PC-3 (cell line): ENCODE measurements around the gene ATP6V0E1. TPM values are rescaled to one million over a fixed set of nuclear protein-coding genes. Genes with fewer than 3 reads are reported as not detected.

Experiments
- ATAC-seq: fragments of 200-7000 bp; cut with Tn5 transposase; 2 replicates; pipeline ENCODE4 v1.9.1; 2020; ENCODE audit warnings: mild to moderate bottlenecking, moderate library complexity
- BruUV-seq: library from RNA; stranded (reverse); fragments of 400-500 nt; replicated peaks from 2 replicates; lab custom pipeline; 2021; lab: Mats Ljungman, UMichigan
- CTCF ChIA-PET: fragments of 300-600 bp; sonication (Branson Sonifier 250); formaldehyde crosslinking; loops from one replicate; lab custom pipeline; 2022; ENCODE audit warnings: antibody characterized with exemption; lab: Charles Lee
- POLR2A ChIA-PET: fragments of 300-600 bp; sonication (Branson Sonifier 250); formaldehyde crosslinking; loops from one replicate; lab custom pipeline; 2022; ENCODE audit warnings: antibody characterized with exemption; ENCODE audit not compliant: unreplicated experiment; lab: Charles Lee
- DNase-seq: peaks from one replicate; pipeline ENCODE4 v3.0.0-alpha.2; 2015
- H2AFZ ChIP-seq: fragments of 300-600 bp; sonication (generic); 2 replicates; pipeline ENCODE4 v1.6.0; 2016; ENCODE audit warnings: antibody characterized with exemption, low read length
- H3F3A ChIP-seq: fragments of 300-600 bp; sonication (generic); one replicate; pipeline ENCODE4 v1.6.0; 2017; ENCODE audit warnings: antibody characterized with exemption, low read length, control low read depth, mild to moderate bottlenecking; ENCODE audit not compliant: unreplicated experiment
- H3K27ac ChIP-seq: fragments of 300-600 bp; sonication (generic); 2 replicates; pipeline ENCODE4 v1.5.1; 2016; ENCODE audit warnings: mild to moderate bottlenecking, low read length
- H3K27me3 ChIP-seq: fragments of 300-600 bp; sonication (generic); 2 replicates; pipeline ENCODE4 v1.6.1; 2016; ENCODE audit warnings: low read length, mixed read lengths
- H3K36me3 ChIP-seq: fragments of 300-600 bp; sonication (generic); 2 replicates; pipeline ENCODE4 v1.6.1; 2016; ENCODE audit warnings: low read depth, mixed run types, low read length, mixed read lengths
- H3K4me1 ChIP-seq: fragments of 300-600 bp; sonication (generic); 2 replicates; pipeline ENCODE4 v1.5.1; 2016; ENCODE audit warnings: low read length; ENCODE audit not compliant: insufficient read depth
- H3K4me2 ChIP-seq: fragments of 300-600 bp; sonication (generic); 2 replicates; pipeline ENCODE4 v1.6.0; 2016; ENCODE audit warnings: low read length
- H3K4me3 ChIP-seq: fragments of 300-600 bp; sonication (generic); 2 replicates; pipeline ENCODE4 v1.5.1; 2016; ENCODE audit warnings: mild to moderate bottlenecking, low read length, mixed read lengths
- H3K79me2 ChIP-seq: fragments of 300-600 bp; sonication (generic); 2 replicates; pipeline ENCODE4 v1.6.1; 2017; ENCODE audit warnings: low read length, mixed read lengths
- H3K9ac ChIP-seq: fragments of 300-600 bp; sonication (generic); 2 replicates; pipeline ENCODE4 v1.6.0; 2016; ENCODE audit warnings: mild to moderate bottlenecking, low read length
- H3K9me2 ChIP-seq: fragments of 300-600 bp; sonication (generic); replicated peaks from 2 replicates; pipeline ENCODE4 v1.6.1; 2016; ENCODE audit warnings: mixed run types, low read length, mixed read lengths
- H3K9me3 ChIP-seq: fragments of 300-600 bp; sonication (generic); 2 replicates; pipeline ENCODE4 v1.6.1; 2016; ENCODE audit warnings: low read length, mixed read lengths
- H4K20me1 ChIP-seq: fragments of 300-600 bp; sonication (generic); 2 replicates; pipeline ENCODE4 v1.6.1; 2016; ENCODE audit warnings: low read length, mixed read lengths
- EZH2 ChIP-seq: fragments of 300-600 bp; sonication (generic); IDR thresholded peaks from one replicate; pipeline ENCODE4 v1.6.1; 2017; ENCODE audit warnings: antibody characterized with exemption, mild to moderate bottlenecking, low read length; ENCODE audit not compliant: unreplicated experiment
- EZH2phosphoT487 ChIP-seq: fragments of 300-600 bp; sonication (generic); IDR thresholded peaks from 2 replicates; pipeline ENCODE4 v1.6.1; 2018; ENCODE audit warnings: mild to moderate bottlenecking, antibody characterized with exemption, low read length, borderline replicate concordance
- intact Hi-C: fragments of 100-400 bp; cut with micrococcal nuclease; formaldehyde crosslinking; loops from 2 replicates; pipeline ENCODE4 v1.9.0; 2023
- total RNA-seq: library from RNA; depleted of rRNA; stranded (reverse); fragments of >200 nt; gene quantifications from 2 replicates; pipeline ENCODE4 v1.2.3, GENCODE V29; 2014
- TF ChIP-seq, protein P1 (sequence below): fragments of 300-600 bp; sonication (generic); conservative IDR thresholded peaks from 2 replicates; pipeline ENCODE4 v1.5.1; 2017; ENCODE audit warnings: antibody characterized with exemption, low read depth, mild to moderate bottlenecking, low read length

Gene ATP6V0E1
- total RNA-seq, 1 experiment from 2014 or later = 154 TPM

DNA sequence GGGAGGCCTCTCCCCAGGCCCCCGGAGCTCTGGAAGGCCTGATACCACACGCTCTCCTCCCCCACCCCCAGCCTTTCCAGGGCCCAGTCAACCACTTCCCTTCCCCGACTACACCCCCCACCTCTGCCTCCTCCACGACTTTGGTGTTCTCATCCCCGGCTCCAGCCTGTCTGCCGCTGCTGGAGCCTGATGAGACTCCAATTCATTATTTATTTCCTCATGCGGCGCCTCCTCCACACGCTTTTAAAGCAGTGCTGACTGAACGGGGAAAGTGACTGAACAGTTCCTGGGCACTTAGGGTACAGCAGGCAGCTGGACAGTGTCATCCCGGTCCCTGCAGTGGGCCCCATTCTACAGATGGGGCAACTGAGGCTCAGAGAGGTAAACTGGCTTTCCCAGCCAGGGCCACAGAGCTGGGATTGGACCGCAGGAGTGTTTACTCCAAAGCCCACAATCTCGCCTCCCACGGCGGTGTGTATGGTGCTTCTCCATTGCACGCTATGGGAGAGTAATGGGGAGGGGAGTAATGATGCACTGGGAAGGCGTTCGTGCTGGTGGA is 40.2 kb upstream of the ATP6V0E1 start:
- H3K4me2 ChIP-seq = no peak overlapping the region
- no peak overlapping the region for H3K4me3 ChIP-seq
- no peaks in the 10 kb centered on the region for H3K9me3 ChIP-seq
- no peaks in the 10 kb centered on the region; the same call in none of the 2 replicates for H3K36me3 ChIP-seq
- no peaks in the 10 kb centered on the region for H3K9me2 ChIP-seq
- ChIA-PET CTCF (no interaction called here), POLR2A (no interaction called here)
- H3K27me3 ChIP-seq = no peaks in the 10 kb centered on the region
- no peak overlapping the region for H3K27ac ChIP-seq
- H2AFZ ChIP-seq = no peak overlapping the region
- BruUV-seq = no TSS peak
- no peaks in the 10 kb centered on the region for H4K20me1 ChIP-seq
- H3K9ac ChIP-seq = no peak overlapping the region
- TF ChIP-seq EZH2 (no peak), EZH2phosphoT487 (no peak)
- TF ChIP-seq, protein P1, sequence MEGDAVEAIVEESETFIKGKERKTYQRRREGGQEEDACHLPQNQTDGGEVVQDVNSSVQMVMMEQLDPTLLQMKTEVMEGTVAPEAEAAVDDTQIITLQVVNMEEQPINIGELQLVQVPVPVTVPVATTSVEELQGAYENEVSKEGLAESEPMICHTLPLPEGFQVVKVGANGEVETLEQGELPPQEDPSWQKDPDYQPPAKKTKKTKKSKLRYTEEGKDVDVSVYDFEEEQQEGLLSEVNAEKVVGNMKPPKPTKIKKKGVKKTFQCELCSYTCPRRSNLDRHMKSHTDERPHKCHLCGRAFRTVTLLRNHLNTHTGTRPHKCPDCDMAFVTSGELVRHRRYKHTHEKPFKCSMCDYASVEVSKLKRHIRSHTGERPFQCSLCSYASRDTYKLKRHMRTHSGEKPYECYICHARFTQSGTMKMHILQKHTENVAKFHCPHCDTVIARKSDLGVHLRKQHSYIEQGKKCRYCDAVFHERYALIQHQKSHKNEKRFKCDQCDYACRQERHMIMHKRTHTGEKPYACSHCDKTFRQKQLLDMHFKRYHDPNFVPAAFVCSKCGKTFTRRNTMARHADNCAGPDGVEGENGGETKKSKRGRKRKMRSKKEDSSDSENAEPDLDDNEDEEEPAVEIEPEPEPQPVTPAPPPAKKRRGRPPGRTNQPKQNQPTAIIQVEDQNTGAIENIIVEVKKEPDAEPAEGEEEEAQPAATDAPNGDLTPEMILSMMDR = no peak
- H3F3A ChIP-seq = no peaks in the 10 kb centered on the region
- intact Hi-C loops = no loop called here
- ATAC-seq (no peak), DNase-seq (no peak)
- H3K4me1 ChIP-seq = no peaks in the 10 kb centered on the region
- no peaks in the 10 kb centered on the region for H3K79me2 ChIP-seq

DNA sequence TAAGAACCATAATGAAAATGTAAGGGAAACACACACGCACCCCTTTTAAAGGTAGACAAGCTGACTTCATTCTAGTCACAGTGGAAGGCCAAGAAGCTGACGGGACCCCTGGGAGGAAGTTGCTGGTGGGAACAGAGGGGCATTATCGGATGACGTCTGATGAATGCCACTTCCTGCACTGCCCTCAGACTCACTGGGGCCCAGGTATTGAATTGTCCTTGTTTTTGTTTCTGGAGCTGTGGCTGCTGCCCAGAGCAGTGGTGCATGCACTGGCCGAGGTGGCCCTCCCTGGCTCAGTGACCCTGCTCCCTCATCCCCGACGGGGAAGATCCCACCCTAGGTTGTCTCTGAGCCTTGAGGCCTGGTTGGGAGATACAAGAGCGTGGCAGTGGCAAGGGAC is 39.7 kb upstream of the ATP6V0E1 start:
- no TSS peak for BruUV-seq
- Histone ChIP-seq H3K9me2 (no peaks in the 10 kb centered on the region), H3K27me3 (no peaks in the 10 kb centered on the region), H3K4me1 (no peaks in the 10 kb centered on the region), H3K27ac (no peak overlapping the region), H3K9me3 (no peaks in the 10 kb centered on the region), H3K4me2 (no peak overlapping the region), H3F3A (no peaks in the 10 kb centered on the region), H3K9ac (no peak overlapping the region), H3K36me3 (no peaks in the 10 kb centered on the region; the same call in none of the 2 replicates), H4K20me1 (no peaks in the 10 kb centered on the region), H3K4me3 (no peak overlapping the region), H3K79me2 (no peaks in the 10 kb centered on the region), H2AFZ (no peak overlapping the region)
- ATAC-seq (no peak), DNase-seq (no peak)
- no peak for TF ChIP-seq EZH2
- no peak for TF ChIP-seq EZH2phosphoT487
- TF ChIP-seq, protein P1 = no peak
- intact Hi-C loops = no loop called here
- ChIA-PET POLR2A (no interaction called here), CTCF (no interaction called here)

GRCh38 chr5:172944741-172945140 is 38.8 kb upstream of the ATP6V0E1 start:
- CTCF ChIA-PET = no interaction called here

More at GRCh38 chr5:172944741-172945140, 38.8 kb upstream of the ATP6V0E1 start:
- H3K9ac ChIP-seq = no peak overlapping the region
- H3K9me2 ChIP-seq = no peaks in the 10 kb centered on the region
- no peak overlapping the region for H3K27ac ChIP-seq
- POLR2A ChIA-PET = no interaction called here
- no peaks in the 10 kb centered on the region for H3K9me3 ChIP-seq
- no peak overlapping the region for H3K4me3 ChIP-seq
- no peak for DNase-seq
- TF ChIP-seq, protein P1 = no peak
- no peak for TF ChIP-seq EZH2phosphoT487
- TF ChIP-seq EZH2 = no peak
- no peak for ATAC-seq
- H2AFZ ChIP-seq = no peak overlapping the region
- no TSS peak for BruUV-seq
- H3K4me1 ChIP-seq = no peaks in the 10 kb centered on the region
- H3K27me3 ChIP-seq = no peaks in the 10 kb centered on the region
- H4K20me1 ChIP-seq = no peaks in the 10 kb centered on the region
- no peak overlapping the region for H3K4me2 ChIP-seq
- H3K79me2 ChIP-seq = no peaks in the 10 kb centered on the region
- no peaks in the 10 kb centered on the region for H3F3A ChIP-seq
- intact Hi-C loops = no loop called here
- H3K36me3 ChIP-seq = no peaks in the 10 kb centered on the region; the same call in none of the 2 replicates
